LNCAP (cell line): ENCODE results near the gene GPR180.

Experiments
- TF ChIP-seq, protein P1 (sequence below): fragments of 450-650 bp; IDR thresholded peaks from 2 replicates; pipeline ENCODE4 v1.5.1; 2017; ENCODE audit warnings: mild to moderate bottlenecking

The GPR180 gene

DNA sequence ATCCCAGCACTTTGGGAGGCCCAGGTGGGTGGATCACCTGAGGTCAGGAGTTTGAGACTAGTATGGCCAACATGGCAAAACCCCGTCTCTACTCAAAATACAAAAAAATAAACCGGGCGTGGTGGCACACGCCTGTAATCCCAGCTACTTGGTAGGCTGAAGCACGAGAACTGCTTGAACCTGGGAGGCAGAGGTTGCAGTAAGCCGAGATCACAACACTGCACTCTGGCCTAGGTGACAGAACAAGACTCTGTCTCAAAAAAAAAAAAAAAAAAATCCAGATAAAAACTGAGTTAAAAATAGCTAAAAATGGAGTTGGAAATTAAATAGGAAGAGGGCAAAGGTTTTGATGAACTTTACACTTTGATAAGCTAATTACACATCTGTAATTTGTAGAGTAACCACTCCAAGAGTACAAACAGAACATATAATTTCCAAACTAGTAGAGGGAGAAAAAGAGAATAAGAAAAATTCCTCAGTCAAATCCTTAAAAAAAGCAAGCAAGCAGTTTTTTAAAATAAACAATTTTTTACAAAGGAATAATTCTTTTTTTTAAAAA lies 16.0 kb upstream of the GPR180 start:
- TF ChIP-seq, protein P1, sequence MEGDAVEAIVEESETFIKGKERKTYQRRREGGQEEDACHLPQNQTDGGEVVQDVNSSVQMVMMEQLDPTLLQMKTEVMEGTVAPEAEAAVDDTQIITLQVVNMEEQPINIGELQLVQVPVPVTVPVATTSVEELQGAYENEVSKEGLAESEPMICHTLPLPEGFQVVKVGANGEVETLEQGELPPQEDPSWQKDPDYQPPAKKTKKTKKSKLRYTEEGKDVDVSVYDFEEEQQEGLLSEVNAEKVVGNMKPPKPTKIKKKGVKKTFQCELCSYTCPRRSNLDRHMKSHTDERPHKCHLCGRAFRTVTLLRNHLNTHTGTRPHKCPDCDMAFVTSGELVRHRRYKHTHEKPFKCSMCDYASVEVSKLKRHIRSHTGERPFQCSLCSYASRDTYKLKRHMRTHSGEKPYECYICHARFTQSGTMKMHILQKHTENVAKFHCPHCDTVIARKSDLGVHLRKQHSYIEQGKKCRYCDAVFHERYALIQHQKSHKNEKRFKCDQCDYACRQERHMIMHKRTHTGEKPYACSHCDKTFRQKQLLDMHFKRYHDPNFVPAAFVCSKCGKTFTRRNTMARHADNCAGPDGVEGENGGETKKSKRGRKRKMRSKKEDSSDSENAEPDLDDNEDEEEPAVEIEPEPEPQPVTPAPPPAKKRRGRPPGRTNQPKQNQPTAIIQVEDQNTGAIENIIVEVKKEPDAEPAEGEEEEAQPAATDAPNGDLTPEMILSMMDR = no peak

DNA sequence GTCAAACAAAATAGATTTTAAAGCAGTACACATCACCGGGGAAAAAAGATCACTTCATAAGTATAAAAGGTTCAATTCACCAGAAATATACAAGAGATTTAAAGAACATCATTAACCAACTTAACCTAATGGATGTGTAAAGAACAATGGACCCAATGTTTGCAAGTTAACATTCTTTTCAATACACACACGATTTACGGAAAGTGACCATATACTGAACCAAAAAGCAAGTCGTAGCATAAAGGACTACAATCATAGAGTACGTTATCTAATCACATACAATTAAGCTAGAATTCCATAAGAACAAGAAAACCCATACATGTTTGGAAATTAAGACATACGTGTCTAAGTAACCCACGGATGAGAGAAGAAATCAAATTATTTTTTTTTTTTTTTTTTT lies 15.3 kb upstream of the GPR180 start:
- TF ChIP-seq, protein P1 = no peak

DNA sequence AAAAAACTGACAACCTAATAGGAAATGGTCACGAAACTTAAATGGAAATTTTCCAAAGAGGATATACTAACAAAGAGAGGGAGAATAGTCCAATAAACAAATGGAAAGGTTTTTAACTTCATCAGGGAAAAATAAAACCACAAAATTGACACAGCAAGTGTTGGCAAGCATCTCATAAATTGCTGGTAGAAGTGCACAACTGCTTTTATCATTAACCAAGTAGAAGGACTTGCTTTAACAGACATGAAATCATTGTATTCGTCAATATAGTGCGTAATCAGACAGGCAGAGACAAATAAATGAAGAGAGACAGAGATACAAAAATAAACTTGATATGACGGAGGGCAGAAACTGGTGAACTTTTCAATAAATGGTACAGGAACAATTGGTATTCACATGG lies 13.1 kb upstream of the GPR180 start:
- TF ChIP-seq, protein P1 = no peak

DNA sequence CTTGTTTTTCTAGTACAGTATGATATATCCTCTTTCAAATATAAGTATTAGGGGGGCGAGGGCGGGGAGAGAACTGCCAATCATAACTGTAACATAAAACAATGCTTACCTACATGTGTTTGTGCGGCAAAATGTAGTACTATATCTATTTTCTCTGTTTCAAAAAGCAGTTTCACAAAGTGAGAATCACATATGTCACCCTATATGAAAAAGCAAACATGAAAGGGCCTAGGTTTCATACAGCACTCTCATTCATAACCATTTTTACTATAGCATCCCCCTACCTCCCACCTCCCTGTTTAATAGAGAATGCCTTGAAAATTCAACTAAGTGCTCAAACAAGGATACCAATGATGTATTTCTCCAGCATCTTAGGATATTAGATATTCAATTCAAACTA lies 10.9 kb upstream of the GPR180 start:
- TF ChIP-seq, protein P1 = no peak

DNA sequence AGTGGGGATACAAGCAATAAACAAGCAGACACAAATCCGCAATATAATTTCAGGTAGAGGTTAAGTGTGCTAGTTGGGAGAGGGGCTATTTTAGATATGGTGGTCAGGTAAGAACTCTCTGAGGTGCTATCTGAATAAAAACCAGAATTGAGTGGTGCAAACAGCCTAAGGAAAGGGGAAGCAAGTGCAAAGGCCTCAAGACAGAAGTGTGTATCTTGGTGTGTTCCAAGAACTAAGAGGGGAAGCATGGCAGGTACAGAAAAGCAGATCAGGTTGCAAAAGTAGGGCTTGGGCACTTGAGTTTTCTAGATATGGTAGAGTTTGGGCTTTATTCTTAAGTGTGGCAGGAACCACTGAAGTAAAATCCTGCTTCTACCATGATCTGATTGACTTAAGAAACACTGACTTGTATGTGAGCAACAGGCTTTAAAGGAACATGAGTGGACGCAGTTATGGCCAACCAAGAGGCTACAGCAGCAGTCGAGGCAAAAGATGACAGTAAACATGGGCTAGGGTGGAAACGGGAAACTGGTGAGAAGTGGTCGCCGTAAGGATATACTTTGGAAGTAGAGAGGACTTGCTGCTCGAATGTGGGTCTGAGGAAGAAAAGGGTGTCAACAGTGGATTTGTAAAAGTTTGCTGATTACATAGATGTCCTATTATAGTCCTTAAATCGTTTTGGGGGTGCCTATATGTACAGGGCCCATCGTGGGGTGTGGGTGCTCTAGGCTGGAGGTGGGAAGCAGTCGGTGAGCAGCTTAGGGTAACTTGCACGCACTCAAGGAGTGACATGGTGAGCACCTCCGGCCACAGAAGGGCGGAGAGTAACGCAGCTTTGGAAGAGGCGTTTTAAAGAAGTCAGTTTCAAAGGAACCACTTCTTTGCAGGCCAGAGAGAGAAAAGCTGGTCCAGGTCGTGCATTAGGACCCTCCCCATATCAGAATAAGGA lies 6.4 kb upstream of the GPR180 start:
- TF ChIP-seq, protein P1 = no peak

DNA sequence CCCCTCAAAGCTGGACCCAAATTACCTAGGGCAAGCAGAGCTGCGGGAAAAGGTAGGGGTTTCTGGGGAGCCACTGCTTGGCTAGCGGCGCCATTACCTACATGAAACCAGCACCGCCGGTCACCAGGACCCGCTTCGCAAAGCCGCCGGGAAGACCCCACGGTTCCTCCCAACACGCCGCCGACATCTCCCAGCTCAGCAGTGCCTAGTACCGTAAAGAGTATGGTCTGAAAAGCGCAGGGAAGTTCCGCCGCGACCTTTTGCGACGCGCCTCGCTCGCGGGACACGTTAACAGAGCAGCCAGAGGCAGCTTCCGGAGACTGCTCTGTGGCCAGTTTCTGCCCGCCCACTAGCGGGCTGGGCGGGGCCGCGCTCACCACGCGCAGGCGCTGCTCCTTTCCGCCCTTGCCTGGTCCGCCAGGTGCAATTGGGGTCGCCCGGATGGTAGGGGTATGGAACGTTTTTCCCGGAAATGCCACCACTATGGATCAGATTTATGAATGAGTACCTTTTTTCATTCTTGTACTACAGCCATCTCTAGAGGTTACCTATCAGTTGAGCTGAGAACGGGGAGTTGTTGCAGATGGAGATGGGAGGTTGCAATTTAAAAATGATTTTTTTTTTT lies 5.6 kb upstream of the GPR180 start, which contains the start of gene TGDS:
Gene TGDS (minus strand): TSS at position 203 of the 625 bp plus-strand sequence. CDS start 16 bp downstream, at position 187.
- TF ChIP-seq, protein P1 = no peak

DNA sequence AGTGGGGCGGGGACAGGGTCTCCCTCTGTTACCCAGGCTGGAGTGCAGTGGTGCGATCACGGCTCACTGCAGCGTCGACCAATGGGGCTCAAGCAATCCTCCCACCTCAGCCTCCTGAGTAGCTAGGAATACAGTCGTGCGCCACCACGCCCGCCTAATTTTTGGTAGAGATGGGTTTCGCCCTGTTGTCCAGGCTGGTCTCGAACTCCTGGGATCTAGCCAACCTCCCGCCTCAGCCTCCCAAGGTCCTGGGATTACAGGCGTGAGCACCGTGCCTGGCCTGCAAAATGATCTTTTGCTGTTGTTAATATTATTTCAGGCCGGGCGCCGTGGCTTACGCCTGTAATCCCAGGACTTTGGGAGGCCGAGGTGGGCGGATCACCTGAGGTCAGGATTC lies 5.1 kb upstream of the GPR180 start:
- TF ChIP-seq, protein P1 = no peak
